Putamen (tissue), 1 donor: ENCODE results near the gene EFEMP2.

Experiments
- DNase-seq: peaks from one replicate; pipeline ENCODE4 v3.0.0-alpha.2; 2016; ENCODE audit warnings: low spot score

Gene EFEMP2

DNA sequence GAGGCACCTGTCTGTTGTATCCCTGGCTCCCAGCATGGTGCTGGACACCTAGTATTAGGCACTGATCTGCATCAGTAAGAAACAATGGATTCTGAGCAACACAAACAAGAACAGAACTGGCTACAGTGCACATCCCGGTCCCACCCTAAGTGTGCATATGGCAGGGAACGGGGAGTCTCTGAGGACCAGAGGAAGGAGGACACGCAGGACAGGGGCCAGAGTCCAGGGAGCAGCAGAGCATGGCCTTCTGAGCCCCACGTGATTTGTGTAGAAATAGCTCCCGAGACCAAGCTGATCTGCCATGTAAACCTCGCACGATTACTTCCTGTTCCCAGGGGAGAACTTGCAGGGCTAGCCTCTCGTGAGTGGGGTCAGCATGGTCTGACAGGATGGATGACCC is 51.5 kb downstream of the EFEMP2 start:
- DNase-seq, result no peak

GRCh38 chr11:65817835-65818680 is 54.5 kb downstream of the EFEMP2 start:
- peak; percentile 87 for DNase-seq

- DNase-seq, result no peak
Observed at GRCh38 chr11:65817312-65817834, 55.2 kb downstream of the EFEMP2 start.

- DNase-seq, result no peak
Observed at GRCh38 chr11:65816696-65817095, 55.9 kb downstream of the EFEMP2 start.
